T follicular helper cell (primary cell): ENCODE data around the gene IFIH1.

Source experiments
- DNase-seq: peaks from one replicate; pipeline ENCODE4 v3.0.0-alpha.2; 2020; ENCODE audit warnings: low read depth
- total RNA-seq, 2 experiments: gene quantifications; one replicate each; lab custom pipeline; 2026; lab: John Stamatoyannopoulos, UW

The IFIH1 gene
- total RNA-seq = 74.8 to 86.3 reads per million in 2 experiments

GRCh38 chr2:162318328-162319180 is at the start of gene IFIH1:
Gene IFIH1 (minus strand): TSS chr2:162318684. CDS start chr2:162318307, 377 bp downstream.
- DNase-seq = peak; percentile 66

- DNase-seq = no peak
These were observed 46.9 kb upstream of the IFIH1 start for GRCh38 chr2:162365392-162365791.

GRCh38 chr2:162344617-162344950 is 26.1 kb upstream of the IFIH1 start:
- no peak for DNase-seq

- peak; percentile 98 for DNase-seq
These were observed 25.5 kb upstream of the IFIH1 start, which contains the start of gene GCA for GRCh38 chr2:162343824-162344616. Gene GCA (plus strand): TSS chr2:162344132. CDS start chr2:162344249, 117 bp downstream.

- no peak for DNase-seq
These were observed 25.0 kb upstream of the IFIH1 start for GRCh38 chr2:162343492-162343823.

- no peak for DNase-seq
These were observed 24.4 kb upstream of the IFIH1 start for GRCh38 chr2:162342841-162343240.

- no peak for DNase-seq
These were observed 23.8 kb upstream of the IFIH1 start for GRCh38 chr2:162342321-162342720.

- no peak for DNase-seq
These were observed 22.3 kb upstream of the IFIH1 start for GRCh38 chr2:162340822-162341221.

GRCh38 chr2:162337868-162338267 is 19.4 kb upstream of the IFIH1 start:
- DNase-seq = no peak

GRCh38 chr2:162333968-162334367 is 15.5 kb upstream of the IFIH1 start:
- no peak for DNase-seq

GRCh38 chr2:162330881-162331280 is 12.4 kb upstream of the IFIH1 start:
- DNase-seq = no peak

GRCh38 chr2:162328424-162329157 is 10.1 kb upstream of the IFIH1 start:
- no peak for DNase-seq

- no peak for DNase-seq
These were observed 9.3 kb upstream of the IFIH1 start for GRCh38 chr2:162327806-162328205.

- DNase-seq = no peak
These were observed 8.8 kb upstream of the IFIH1 start for GRCh38 chr2:162327134-162327769.

- DNase-seq = no peak
These were observed 6.5 kb upstream of the IFIH1 start for GRCh38 chr2:162324953-162325352.

- no peak for DNase-seq
These were observed 2.5 kb upstream of the IFIH1 start for GRCh38 chr2:162320864-162321517.

GRCh38 chr2:162317861-162318327 is 590 bp downstream of the IFIH1 start:
- DNase-seq = no peak

GRCh38 chr2:162317058-162317742 is 1.3 kb downstream of the IFIH1 start:
- no peak for DNase-seq

- DNase-seq = no peak
These were observed 1.9 kb downstream of the IFIH1 start for GRCh38 chr2:162316590-162316989.

- no peak for DNase-seq
These were observed 2.5 kb downstream of the IFIH1 start for GRCh38 chr2:162315938-162316337.

- no peak for DNase-seq
These were observed 5.6 kb downstream of the IFIH1 start for GRCh38 chr2:162312853-162313252.
